Type B pancreatic cell (in vitro differentiated cells): Measurements from ENCODE around the gene ENTPD2. TPM values are rescaled to one million over a fixed set of nuclear protein-coding genes. Genes with fewer than 3 reads are reported as not detected.
"Not testable (repeated sequence)": the region's sequence is repeated elsewhere in the genome, so short reads cannot be mapped to it uniquely, and the experiment has no call there.

ENCODE experiments used
- DNase-seq: peaks from one replicate; pipeline ENCODE4 v3.0.0; 2021; ENCODE audit warnings: mixed read lengths; ENCODE audit not compliant: unreplicated experiment; ENCODE audit errors: extremely low spot score
- H3K27ac Mint-ChIP-seq: 2 replicates; pipeline ENCODE4 v1.8.0; 2021; ENCODE audit warnings: mild to moderate bottlenecking, mixed read lengths
- H3K27me3 Mint-ChIP-seq: 2 replicates; pipeline ENCODE4 v1.8.0; 2021; ENCODE audit warnings: mixed read lengths
- H3K36me3 Mint-ChIP-seq: 2 replicates; pipeline ENCODE4 v1.8.0; 2021; ENCODE audit warnings: mixed read lengths
- H3K4me1 Mint-ChIP-seq: one replicate; pipeline ENCODE4 v1.8.0; 2021; ENCODE audit warnings: mixed read lengths; ENCODE audit not compliant: unreplicated experiment
- H3K4me3 Mint-ChIP-seq: 2 replicates; pipeline ENCODE4 v1.8.0; 2021; ENCODE audit warnings: mild to moderate bottlenecking, mixed read lengths
- H3K9me3 Mint-ChIP-seq: 2 replicates; pipeline ENCODE4 v1.8.0; 2021; ENCODE audit warnings: mixed read lengths
- CTCF ChIP-seq: fragments of 200-600 bp; sonication (generic); conservative IDR thresholded peaks from 2 replicates; pipeline ENCODE4 v1.5.0; 2021; ENCODE audit warnings: antibody characterized with exemption, mild to moderate bottlenecking
- total RNA-seq: library from RNA; stranded (reverse); gene quantifications from 2 replicates; pipeline ENCODE4 v1.2.1, GENCODE V29; 2021; ENCODE audit warnings: low replicate concordance

Gene ENTPD2
- total RNA-seq, 1 donor from 2014 or later: 3.3 TPM

- not testable (repeated sequence) for H3K4me3 Mint-ChIP-seq, DNase-seq, H3K36me3 Mint-ChIP-seq, H3K4me1 Mint-ChIP-seq, H3K9me3 Mint-ChIP-seq, H3K27me3 Mint-ChIP-seq, H3K27ac Mint-ChIP-seq
- peak; percentile 63 for TF ChIP-seq CTCF
Measured at GRCh38 chr9:137004285-137004684, 49.6 kb downstream of the ENTPD2 start.

GRCh38 chr9:137002646-137003041 is 51.2 kb downstream of the ENTPD2 start:
- Mint-ChIP-seq H3K4me1 (no peaks in the 10 kb centered on the region), H3K27me3 (peaks cover 2% of the 10 kb centered on the region), H3K36me3 (no peaks in the 10 kb centered on the region), H3K4me3 (no peak overlapping the region), H3K27ac (no peak overlapping the region), H3K9me3 (peaks cover 4% of the 10 kb centered on the region)
- DNase-seq: no peak
- TF ChIP-seq CTCF: no peak

GRCh38 chr9:137001857-137002645 is 51.8 kb downstream of the ENTPD2 start:
- Mint-ChIP-seq H3K36me3 (no peaks in the 10 kb centered on the region), H3K9me3 (peaks cover 4% of the 10 kb centered on the region), H3K4me1 (no peaks in the 10 kb centered on the region), H3K4me3 (no peak overlapping the region), H3K27ac (no peak overlapping the region), H3K27me3 (peaks cover 4% of the 10 kb centered on the region)
- no peak for DNase-seq
- no peak for TF ChIP-seq CTCF

- Mint-ChIP-seq H3K4me3 (peak overlapping the region; percentile 40), H3K9me3 (peaks cover 4% of the 10 kb centered on the region), H3K36me3 (no peaks in the 10 kb centered on the region), H3K27ac (peak overlapping the region; percentile 86), H3K4me1 (no peaks in the 10 kb centered on the region), H3K27me3 (peaks cover 4% of the 10 kb centered on the region)
- TF ChIP-seq CTCF: no peak
- DNase-seq: no peak
Measured at GRCh38 chr9:137000177-137000930, 53.5 kb downstream of the ENTPD2 start.

Other genes with a start within 250 kb of the ENTPD2 start
- gene RABL6, start 246.1 kb downstream of the ENTPD2 start, total RNA-seq: 94.2 and 112 TPM in 2 replicates
- gene AJM1, start 211.6 kb downstream of the ENTPD2 start, total RNA-seq: 3.2 and 3.6 TPM in 2 replicates
- gene PHPT1, start 204.7 kb downstream of the ENTPD2 start, total RNA-seq: 176 and 199 TPM in 2 replicates
- gene MAMDC4, start 201.7 kb downstream of the ENTPD2 start, total RNA-seq: 18.4 and 29.1 TPM in 2 replicates
- 324 and 342 TPM in 2 replicates for gene EDF1, start 187.8 kb downstream of the ENTPD2 start, total RNA-seq
- gene TRAF2, start 167.5 kb downstream of the ENTPD2 start, total RNA-seq: 19.4 and 22.3 TPM in 2 replicates
- 82.8 and 110 TPM in 2 replicates for gene FBXW5, start 109.3 kb downstream of the ENTPD2 start, total RNA-seq
- 2.8 and 4.1 TPM in 2 replicates for gene C8G, start 108.8 kb downstream of the ENTPD2 start, total RNA-seq
- 7.9 and 8.3 TPM in 2 replicates for gene LCN12, start 101.8 kb downstream of the ENTPD2 start, total RNA-seq
- gene PTGDS, start 76.6 kb downstream of the ENTPD2 start, total RNA-seq: 1.4 and 1.7 TPM in 2 replicates
- not detected in 2 replicates for gene LCNL1, start 71.1 kb downstream of the ENTPD2 start, total RNA-seq
- 63.4 and 100 TPM in 2 replicates for gene PAXX, start 61.6 kb downstream of the ENTPD2 start, total RNA-seq
- 38.6 and 63.3 TPM in 2 replicates for gene CLIC3, start 57.5 kb downstream of the ENTPD2 start, total RNA-seq
- gene ABCA2, start 25.8 kb downstream of the ENTPD2 start, total RNA-seq: 44.7 and 47.7 TPM in 2 replicates
- gene FUT7, start 22.0 kb downstream of the ENTPD2 start, total RNA-seq: not detected in 2 replicates
- gene NPDC1, start 7.9 kb downstream of the ENTPD2 start, total RNA-seq: 68.0 and 70.3 TPM in 2 replicates
- gene SAPCD2, start 16.5 kb upstream of the ENTPD2 start, total RNA-seq: 19.1 and 21.9 TPM in 2 replicates
- 3.4 and 5.4 TPM in 2 replicates for gene UAP1L1, start 23.5 kb upstream of the ENTPD2 start, total RNA-seq
- 50.3 and 58.9 TPM in 2 replicates for gene MAN1B1, start 32.9 kb upstream of the ENTPD2 start, total RNA-seq
- 86.5 and 86.7 TPM in 2 replicates for gene DPP7, start 60.7 kb upstream of the ENTPD2 start, total RNA-seq
- 0.29 and 0.94 TPM in 2 replicates for gene GRIN1, start 85.1 kb upstream of the ENTPD2 start, total RNA-seq
- gene LRRC26, start 116.0 kb upstream of the ENTPD2 start, total RNA-seq: 0.77 and 1.4 TPM in 2 replicates
- gene TMEM210, start 118.0 kb upstream of the ENTPD2 start, total RNA-seq: not detected in 2 replicates
- 63.5 and 65.0 TPM in 2 replicates for gene ANAPC2, start 134.5 kb upstream of the ENTPD2 start, total RNA-seq
- 64.9 and 74.8 TPM in 2 replicates for gene SSNA1, start 134.6 kb upstream of the ENTPD2 start, total RNA-seq
- 24.1 and 28.4 TPM in 2 replicates for gene TPRN, start 146.7 kb upstream of the ENTPD2 start, total RNA-seq
- gene TMEM203, start 151.6 kb upstream of the ENTPD2 start, total RNA-seq: 42.3 and 46.3 TPM in 2 replicates
- 18.9 and 28.0 TPM in 2 replicates for gene NDOR1, start 151.6 kb upstream of the ENTPD2 start, total RNA-seq
- gene RNF208, start 168.2 kb upstream of the ENTPD2 start, total RNA-seq: 12.1 and 15.7 TPM in 2 replicates
- gene CYSRT1, start 171.1 kb upstream of the ENTPD2 start, total RNA-seq: 0.86 and 1.5 TPM in 2 replicates
- 0.36 and 0.48 TPM in 2 replicates for gene RNF224, start 173.4 kb upstream of the ENTPD2 start, total RNA-seq
- 0.41 and 0.81 TPM in 2 replicates for gene SLC34A3, start 176.8 kb upstream of the ENTPD2 start, total RNA-seq
- gene TUBB4B, start 187.2 kb upstream of the ENTPD2 start, total RNA-seq: 326 and 349 TPM in 2 replicates
- 0.31 TPM in 1 of 2 replicates, not detected in the other for gene STPG3, start 197.2 kb upstream of the ENTPD2 start, total RNA-seq
- 52.4 and 61.9 TPM in 2 replicates for gene NELFB, start 201.3 kb upstream of the ENTPD2 start, total RNA-seq
- gene TOR4A, start 223.7 kb upstream of the ENTPD2 start, total RNA-seq: 2.7 and 4.5 TPM in 2 replicates
- 17.9 and 21.7 TPM in 2 replicates for gene NRARP, start 248.2 kb upstream of the ENTPD2 start, total RNA-seq